GM18499 (cell line): ENCODE results near the gene PALLD.
"Not testable (repeated sequence)": the region's sequence is repeated elsewhere in the genome, so short reads cannot be mapped to it uniquely, and the experiment has no call there.

ENCODE experiments used
- ATAC-seq: cut with Tn5 transposase; IDR thresholded peaks from one replicate; pipeline ENCODE4 v1.9.1; 2021; ENCODE audit warnings: moderate number of reproducible peaks; ENCODE audit not compliant: insufficient read depth, unreplicated experiment

The PALLD gene

DNA sequence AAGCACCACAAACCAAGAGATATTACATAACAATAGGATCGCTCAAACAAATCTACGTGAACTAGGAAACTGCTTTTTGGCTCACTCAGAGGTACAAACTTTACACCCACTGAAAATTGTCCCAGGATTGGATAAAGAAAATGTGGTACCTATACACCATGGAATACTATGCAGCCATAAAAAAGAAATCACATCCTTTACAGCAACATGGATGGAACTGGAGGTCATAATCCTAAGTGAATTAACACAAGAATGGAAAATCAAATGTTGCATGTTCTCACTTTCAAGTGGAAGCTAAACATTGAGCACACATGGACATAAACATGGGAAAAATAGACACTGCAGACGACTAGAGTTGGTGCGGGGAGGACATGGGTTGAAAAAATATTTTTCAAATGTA is 305.4 kb downstream of the PALLD start:
- ATAC-seq, result no peak

GRCh38 chr4:168803052-168803451 is 306.2 kb downstream of the PALLD start:
- not testable (repeated sequence) for ATAC-seq

DNA sequence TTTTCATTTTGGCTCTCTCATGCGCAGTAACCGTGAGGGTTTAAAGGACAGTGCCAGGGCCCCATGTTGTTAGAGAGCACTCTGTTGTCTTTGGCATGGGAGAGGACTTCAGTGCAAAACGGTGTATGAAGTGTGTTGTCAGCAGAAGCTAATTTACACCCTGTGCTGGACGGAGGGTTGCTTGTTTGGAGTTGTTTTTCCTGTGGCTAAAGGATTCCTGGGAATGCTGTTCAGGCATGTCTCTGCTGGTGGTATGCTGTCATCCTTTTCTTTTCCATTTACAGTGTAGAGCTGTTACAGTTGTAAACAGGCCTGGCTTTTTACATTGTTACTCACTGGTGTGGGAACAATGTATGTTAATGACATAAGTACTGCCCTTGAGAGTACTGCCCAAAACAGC is 306.9 kb downstream of the PALLD start:
- ATAC-seq, result no peak

GRCh38 chr4:168804146-168804545 is 307.3 kb downstream of the PALLD start:
- ATAC-seq, result no peak

DNA sequence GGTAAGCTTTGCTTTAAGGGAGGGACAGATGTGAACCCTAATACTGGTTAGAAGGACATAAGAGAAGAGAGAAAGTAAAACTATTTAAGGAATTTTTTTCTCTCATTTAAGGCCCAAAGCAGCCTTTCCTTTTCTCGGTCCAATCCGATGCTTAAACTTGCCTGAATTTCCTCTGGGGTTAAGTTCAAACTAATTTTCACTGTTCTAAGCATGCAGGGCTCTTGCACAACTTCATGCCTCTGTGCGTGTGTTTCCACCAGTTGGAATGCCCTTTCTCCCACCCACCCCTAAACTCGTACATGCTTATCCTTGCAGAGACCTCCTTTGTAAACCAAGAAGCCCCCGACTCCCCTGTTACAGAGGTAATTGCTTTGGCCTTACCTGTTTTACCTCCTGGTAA is 308.5 kb downstream of the PALLD start:
- ATAC-seq, result no peak

- ATAC-seq, result not testable (repeated sequence)
Measured at GRCh38 chr4:168806247-168806646, 309.4 kb downstream of the PALLD start.

DNA sequence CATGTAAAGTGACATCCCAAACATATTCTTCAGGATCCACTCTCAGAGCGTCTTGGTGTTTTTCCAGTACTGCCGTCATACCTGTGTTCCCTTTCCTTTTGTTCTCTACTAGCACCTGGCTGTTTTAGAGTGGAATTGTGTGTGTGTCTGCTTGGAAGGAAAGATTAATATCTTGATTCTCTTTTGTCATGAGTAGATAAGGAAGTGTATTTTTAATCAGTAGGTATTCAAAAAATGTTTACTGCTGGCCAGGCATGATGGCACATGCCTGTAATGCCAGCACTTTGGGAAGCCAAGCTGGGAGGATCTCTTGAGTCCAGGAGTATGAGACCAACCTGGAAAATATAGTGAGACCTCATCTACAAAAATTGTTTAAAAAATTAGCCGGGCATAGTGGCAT is 314.4 kb downstream of the PALLD start:
- no peak for ATAC-seq

GRCh38 chr4:168811786-168812651 is 315.2 kb downstream of the PALLD start:
- no peak for ATAC-seq

- no peak for ATAC-seq
Measured at GRCh38 chr4:168812806-168813205, 316.0 kb downstream of the PALLD start.

DNA sequence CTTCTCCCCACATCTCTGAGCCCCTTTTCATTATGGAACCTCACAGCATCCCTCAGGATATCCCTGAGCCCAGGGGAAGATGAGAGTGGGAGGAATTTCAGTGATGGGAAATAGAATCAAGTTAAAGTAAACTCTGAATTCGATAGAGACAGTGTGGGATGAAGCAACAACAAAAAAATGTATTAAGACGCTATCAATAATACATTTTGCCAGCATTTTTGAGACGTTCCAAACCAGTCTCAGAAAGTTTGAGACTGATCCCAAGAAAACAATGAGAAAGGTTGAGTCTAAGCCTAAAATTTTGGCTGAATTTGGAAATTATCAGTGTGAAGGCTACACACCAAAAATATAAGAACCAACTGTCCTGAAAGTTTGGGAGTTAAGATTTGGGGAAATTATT is 317.0 kb downstream of the PALLD start:
- no peak for ATAC-seq

DNA sequence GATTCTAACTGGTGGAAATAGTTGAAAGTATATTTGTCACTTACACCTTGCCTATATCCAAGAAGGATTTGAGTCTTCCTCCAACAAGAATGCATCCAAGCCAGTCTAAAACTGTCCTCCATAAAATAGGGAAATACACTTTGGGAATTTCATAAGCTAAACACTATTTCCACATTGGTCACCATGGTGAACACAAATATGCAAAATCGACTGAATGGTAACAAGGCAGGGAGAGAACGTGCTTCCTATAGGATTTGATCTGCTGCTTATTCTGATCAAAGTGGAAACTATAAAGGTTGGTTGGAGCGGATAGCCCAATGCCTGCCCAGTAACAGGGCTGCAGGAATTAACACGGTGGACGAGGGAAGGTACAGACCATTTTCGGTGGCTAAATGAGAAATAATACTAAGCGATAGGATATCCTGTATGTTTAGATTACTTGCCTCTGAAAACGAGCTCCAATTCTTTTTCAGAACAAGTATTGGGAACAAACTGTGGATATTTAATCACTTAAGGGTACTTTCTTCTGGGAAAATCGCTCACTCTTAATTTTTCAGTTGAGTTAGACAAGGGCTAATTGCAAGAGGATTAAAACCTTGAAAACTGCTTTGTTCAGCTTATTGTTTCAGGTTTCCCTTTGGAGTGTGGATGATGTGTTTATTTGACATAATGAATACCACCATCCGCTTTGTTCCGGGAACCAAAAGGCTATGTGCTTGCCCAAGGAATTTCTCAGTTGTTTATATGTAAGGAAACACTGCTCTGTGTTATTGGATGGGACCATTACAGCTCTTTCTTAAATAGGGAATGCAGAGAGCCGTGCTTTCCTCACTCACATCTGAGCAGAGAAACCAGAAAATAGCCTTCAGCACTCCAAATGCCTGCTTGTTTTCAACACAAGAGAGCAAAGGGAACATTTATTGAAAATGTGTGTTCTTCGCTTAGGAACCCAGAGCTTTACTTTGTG is 318.8 kb downstream of the PALLD start:
- ATAC-seq, result no peak

- ATAC-seq, result no peak
Measured at GRCh38 chr4:168817370-168817769, 320.5 kb downstream of the PALLD start.

DNA sequence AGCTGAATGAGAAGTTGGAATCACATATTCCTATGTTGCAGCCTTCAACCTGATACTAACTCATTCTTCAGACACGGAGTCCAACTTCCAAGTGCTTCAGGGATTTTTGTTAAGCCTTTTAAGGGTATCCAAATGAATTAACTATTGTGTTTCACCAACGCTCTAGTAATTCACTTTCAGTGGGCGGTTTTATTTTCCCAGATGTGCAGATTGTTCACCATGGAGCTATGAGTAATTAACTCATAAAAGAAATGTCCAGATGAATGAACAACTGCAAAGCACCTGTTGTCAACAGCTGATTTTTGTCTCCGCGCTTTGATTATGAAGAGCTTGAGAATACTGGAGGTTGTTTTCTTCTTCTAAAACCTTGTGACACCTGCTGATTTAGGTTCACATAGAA is 325.6 kb downstream of the PALLD start:
- ATAC-seq, result no peak

GRCh38 chr4:168825975-168826374 is 329.1 kb downstream of the PALLD start:
- no peak for ATAC-seq

GRCh38 chr4:168826620-168827019 is 329.8 kb downstream of the PALLD start:
- ATAC-seq, result no peak

GRCh38 chr4:168830777-168831512 is 334.1 kb downstream of the PALLD start:
- no peak for ATAC-seq

DNA sequence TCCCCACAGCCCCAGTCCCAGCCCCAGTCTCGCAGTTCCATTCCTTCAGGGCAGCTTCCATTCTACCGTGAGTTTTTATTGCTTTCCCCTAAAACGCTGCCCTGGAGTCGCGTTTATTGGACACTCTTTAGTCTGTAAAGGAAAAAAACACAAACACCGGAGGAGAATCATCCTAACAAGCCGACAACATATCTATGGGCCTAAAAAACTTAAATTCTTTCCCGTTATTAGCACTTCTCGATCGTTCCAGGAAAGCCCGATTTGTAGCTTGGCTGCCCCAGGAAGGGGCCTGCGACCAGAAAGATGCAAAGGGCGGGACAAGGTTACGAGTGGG is 334.7 kb downstream of the PALLD start:
- no peak for ATAC-seq

GRCh38 chr4:168831919-168832762 is 335.3 kb downstream of the PALLD start:
- ATAC-seq, result no peak

DNA sequence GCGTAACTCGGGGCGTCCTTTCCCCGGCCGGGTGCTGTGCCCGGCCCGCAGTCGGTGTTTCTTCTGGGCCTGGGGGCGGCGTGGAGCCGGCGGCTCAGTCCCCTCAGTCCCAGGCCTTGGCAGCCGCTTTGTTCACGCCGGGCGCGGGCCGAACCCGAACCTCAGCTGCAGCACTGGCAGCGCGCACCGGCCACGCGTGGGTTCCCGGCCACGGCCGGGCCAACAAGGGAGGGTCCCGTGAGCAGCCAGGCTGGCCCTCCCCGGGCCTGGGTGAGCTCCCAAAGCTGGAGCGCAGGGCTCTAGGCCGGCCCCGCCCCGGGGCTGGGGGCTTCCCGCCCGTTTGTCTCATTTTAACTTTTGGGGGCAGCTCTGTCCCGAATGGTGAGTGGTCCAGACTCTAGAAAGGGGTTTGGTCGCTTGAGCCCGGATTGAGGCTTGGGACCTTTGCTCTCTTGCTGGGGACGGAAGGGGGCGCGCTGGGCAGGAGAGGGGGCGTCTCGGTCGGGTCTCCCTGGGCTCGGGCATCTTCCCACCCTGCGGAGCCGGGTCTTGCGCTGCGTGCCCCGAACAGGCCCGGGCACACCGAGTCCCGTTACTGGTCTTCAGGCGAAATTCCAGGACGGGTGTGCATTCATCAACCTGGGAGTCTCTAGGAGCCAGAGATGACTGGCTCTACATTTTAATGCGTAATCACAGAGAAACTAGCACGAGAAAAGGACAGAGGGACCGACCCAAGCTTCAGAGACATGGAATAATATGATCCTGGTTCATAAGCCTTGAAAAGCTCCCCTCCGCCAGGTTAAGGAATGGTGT is 336.1 kb downstream of the PALLD start:
- ATAC-seq, result no peak
